Peyer's patch (tissue), 4 donors: ENCODE measurements around the gene CBR4. TPM values are rescaled to one million over a fixed set of nuclear protein-coding genes. Genes with fewer than 3 reads are reported as not detected.

Experiments
- DNase-seq, 3 donors: peaks; one replicate each; pipeline ENCODE4 v3.0.0-alpha.2; 2017 to 2019
- H3K27ac ChIP-seq, 4 donors: fragments of 200-600 bp; sonication (generic); one replicate each; pipeline ENCODE4 v1.5.1; 2016 to 2019
- H3K27me3 ChIP-seq, 2 donors: fragments of 200-600 bp; sonication (generic); one replicate each; pipeline ENCODE4 v1.5.1; 2019
- H3K36me3 ChIP-seq, 3 donors: fragments of 200-600 bp; sonication (generic); one replicate each; pipeline ENCODE4 v1.5.1; 2016 to 2019
- H3K4me1 ChIP-seq, 4 donors: fragments of 200-600 bp; sonication (generic); one replicate each; pipeline ENCODE4 v1.5.1; 2016 to 2019
- H3K4me3 ChIP-seq, 4 donors: fragments of 200-600 bp; sonication (generic); 1 replicate in 3 of 4; 2 replicates in 1 of 4; pipeline ENCODE4 v1.5.1; 2016 to 2019; ENCODE audit warnings: mild to moderate bottlenecking in 1 of 4
- H3K9me3 ChIP-seq, 4 donors: fragments of 200-600 bp; sonication (generic); one replicate each; pipeline ENCODE4 v1.5.1; 2016 to 2019; ENCODE audit warnings: mild to moderate bottlenecking in 1 of 4
- CTCF ChIP-seq, 6 experiments: fragments of 450-650 bp in 4 of 6; fragments of 200-600 bp in 2 of 6; sonication (generic) in 1 of 6; IDR thresholded peaks; one replicate each; pipeline ENCODE4 v1.5.1; 2017 to 2019; ENCODE audit warnings: antibody characterized with exemption in 6 of 6, mild to moderate bottlenecking in 3 of 6, moderate library complexity in 1 of 6
- POLR2A ChIP-seq, 2 donors: fragments of 450-650 bp; IDR thresholded peaks; one replicate each; pipeline ENCODE4 v1.5.1; 2017; ENCODE audit warnings: antibody characterized with exemption in 2 of 2, mild to moderate bottlenecking in 2 of 2, moderate library complexity in 2 of 2
- total RNA-seq, 4 donors: library from RNA; depleted of rRNA; stranded (reverse); fragments of >200 nt; gene quantifications; one replicate each; pipeline ENCODE4 v1.1.0, GENCODE V29; 2016

The CBR4 gene
- total RNA-seq, 4 donors from 2014 or later = 16.5 to 24.5 (median 22.8) TPM

DNA sequence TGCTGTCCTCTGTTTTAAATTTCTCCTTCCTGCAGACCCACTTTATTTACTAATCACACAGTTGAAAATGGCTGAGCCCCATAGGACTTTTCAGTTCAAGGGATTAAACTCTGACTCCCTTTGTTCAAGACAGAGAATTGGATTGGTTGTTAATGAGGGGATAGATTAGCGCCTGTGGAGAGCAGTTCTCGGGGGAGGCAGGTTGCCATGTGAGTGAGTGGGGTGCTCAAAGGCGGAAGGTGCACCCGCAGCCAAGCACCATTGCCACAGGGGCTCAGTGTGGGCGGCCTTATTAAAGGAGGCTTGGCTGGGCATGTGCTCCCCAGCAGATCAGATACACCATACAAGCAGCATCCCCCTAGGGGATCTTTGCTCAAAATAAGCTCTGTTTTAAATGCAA, 7.9 kb upstream of the CBR4 start:
- H3K36me3 ChIP-seq = no peaks in the 10 kb centered on the region
- no peak for DNase-seq
- no peak overlapping the region for H3K27ac ChIP-seq
- no peaks in the 10 kb centered on the region for H3K9me3 ChIP-seq
- H3K27me3 ChIP-seq = no peaks in the 10 kb centered on the region
- H3K4me3 ChIP-seq = no peak overlapping the region
- TF ChIP-seq CTCF (IDR thresholded peaks at IDR 0.05) (no peak), POLR2A (IDR thresholded peaks at IDR 0.05) (no peak)
- peaks cover 0 to 8% (median 0%) of the 10 kb centered on the region in 4 donors for H3K4me1 ChIP-seq

GRCh38 chr4:169015186-169015623, 5.2 kb upstream of the CBR4 start:
- Histone ChIP-seq H3K4me3 (no peak overlapping the region), H3K36me3 (no peaks in the 10 kb centered on the region), H3K27me3 (no peaks in the 10 kb centered on the region), H3K27ac (peak overlapping the region in 2 of 4 donors; percentile 43 to 62), H3K4me1 (peaks cover 0 to 8% (median 0%) of the 10 kb centered on the region in 4 donors), H3K9me3 (no peaks in the 10 kb centered on the region)
- DNase-seq = no peak
- no peak for TF ChIP-seq CTCF (IDR thresholded peaks at IDR 0.05)
- TF ChIP-seq POLR2A (IDR thresholded peaks at IDR 0.05) = no peak

- Histone ChIP-seq H3K4me3 (no peak overlapping the region), H3K27ac (no peak overlapping the region), H3K36me3 (no peaks in the 10 kb centered on the region), H3K27me3 (no peaks in the 10 kb centered on the region), H3K4me1 (peaks cover 0 to 8% (median 0%) of the 10 kb centered on the region in 4 donors), H3K9me3 (no peaks in the 10 kb centered on the region)
- no peak for DNase-seq
- TF ChIP-seq POLR2A (IDR thresholded peaks at IDR 0.05) = no peak
- TF ChIP-seq CTCF (IDR thresholded peaks at IDR 0.05) = no peak
These were observed 4.5 kb upstream of the CBR4 start for GRCh38 chr4:169014586-169014985.

GRCh38 chr4:169013396-169013795, 3.3 kb upstream of the CBR4 start:
- Histone ChIP-seq H3K4me3 (no peak overlapping the region), H3K27ac (no peak overlapping the region), H3K27me3 (no peaks in the 10 kb centered on the region), H3K9me3 (no peaks in the 10 kb centered on the region), H3K36me3 (no peaks in the 10 kb centered on the region), H3K4me1 (peaks cover 0 to 15% (median 3%) of the 10 kb centered on the region in 4 donors)
- TF ChIP-seq POLR2A (IDR thresholded peaks at IDR 0.05) (no peak), CTCF (IDR thresholded peaks at IDR 0.05) (no peak)
- no peak for DNase-seq

DNA sequence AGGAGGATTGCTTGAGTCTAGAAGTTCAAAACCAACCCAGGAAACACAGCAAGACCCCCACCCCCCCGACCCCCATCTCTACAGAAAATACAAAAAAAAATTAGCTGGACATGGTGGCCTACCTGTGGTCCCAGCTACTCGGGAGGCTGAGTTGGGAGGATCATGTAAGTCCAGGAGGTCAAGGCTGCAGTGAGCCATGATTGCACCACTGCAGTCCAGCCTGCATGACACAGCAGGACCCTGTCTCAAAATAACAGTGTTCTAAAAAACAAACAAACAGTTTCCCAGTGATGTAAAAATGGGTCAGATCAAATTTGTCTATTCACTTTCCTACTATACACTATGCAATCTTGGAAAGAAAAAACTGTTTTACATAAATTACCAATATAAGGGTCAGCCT, 2.0 kb upstream of the CBR4 start:
- H3K27me3 ChIP-seq = no peaks in the 10 kb centered on the region
- no peaks in the 10 kb centered on the region for H3K36me3 ChIP-seq
- H3K9me3 ChIP-seq = no peaks in the 10 kb centered on the region
- no peak overlapping the region for H3K4me3 ChIP-seq
- H3K4me1 ChIP-seq = peaks cover 0 to 18% (median 5%) of the 10 kb centered on the region in 4 donors
- TF ChIP-seq CTCF (IDR thresholded peaks at IDR 0.05) (no peak), POLR2A (IDR thresholded peaks at IDR 0.05) (no peak)
- no peak overlapping the region for H3K27ac ChIP-seq
- DNase-seq = no peak
